Panc1 (cell line): ENCODE results near the gene NRGN. TPM values are rescaled to one million over a fixed set of nuclear protein-coding genes. Genes with fewer than 3 reads are reported as not detected.

Source experiments
- ATAC-seq: fragments of 200-7000 bp; cut with Tn5 transposase; 2 replicates; pipeline ENCODE4 v1.9.1; 2020; ENCODE audit warnings: mild to moderate bottlenecking, moderate library complexity
- BruUV-seq: library from RNA; stranded (reverse); fragments of 400-500 nt; replicated peaks from 2 replicates; lab custom pipeline; 2021; lab: Mats Ljungman, UMichigan
- CTCF ChIA-PET: fragments of 300-600 bp; sonication (Branson Sonifier 250); formaldehyde crosslinking; loops from one replicate; lab custom pipeline; 2022; ENCODE audit warnings: antibody characterized with exemption; lab: Charles Lee
- POLR2A ChIA-PET: fragments of 300-600 bp; sonication (Branson Sonifier 250); formaldehyde crosslinking; loops from one replicate; lab custom pipeline; 2022; ENCODE audit warnings: antibody characterized with exemption; lab: Charles Lee
- DNase-seq: peaks from one replicate; pipeline ENCODE4 v3.0.0-alpha.2; 2010; ENCODE audit warnings: low read depth, low spot score
- H3K27ac ChIP-seq: 2 replicates; pipeline ENCODE4 v1.5.1; 2011; ENCODE audit warnings: mild to moderate bottlenecking, low read length, inconsistent platforms
- H3K27me3 ChIP-seq: fragments of 200-500 bp; sonication (Bioruptor generic); 2 replicates; pipeline ENCODE4 v1.6.0; 2014; ENCODE audit warnings: low read length, inconsistent platforms; ENCODE audit not compliant: control insufficient read depth, insufficient read depth
- H3K36me3 ChIP-seq: fragments of 200-500 bp; sonication (Bioruptor generic); 2 replicates; pipeline ENCODE4 v1.5.1; 2014; ENCODE audit warnings: inconsistent platforms, mild to moderate bottlenecking, low read length, moderate library complexity; ENCODE audit not compliant: control insufficient read depth, insufficient read depth
- H3K4me1 ChIP-seq: 2 replicates; pipeline ENCODE4 v1.5.1; 2011; ENCODE audit warnings: inconsistent platforms, mild to moderate bottlenecking, low read length, moderate library complexity; ENCODE audit not compliant: control insufficient read depth, insufficient read depth
- H3K4me3 ChIP-seq, 2 experiments: 2 replicates each; pipeline ENCODE4 v1.5.1; 2011 to 2012; ENCODE audit warnings: low read depth in 2 of 2, low read length in 2 of 2, mild to moderate bottlenecking in 2 of 2, inconsistent platforms in 1 of 2, moderate library complexity in 1 of 2
- H3K9me3 ChIP-seq: fragments of 200-500 bp; sonication (Bioruptor generic); 2 replicates; pipeline ENCODE4 v1.5.1; 2014; ENCODE audit warnings: low read depth, mild to moderate bottlenecking, inconsistent platforms, low read length, moderate library complexity; ENCODE audit not compliant: control insufficient read depth, insufficient read depth
- POLR2AphosphoS5 ChIP-seq: IDR thresholded peaks from 2 replicates; pipeline ENCODE4 v1.6.1; 2012; ENCODE audit warnings: mild to moderate bottlenecking, low read depth, low read length, moderate library complexity
- SIN3A ChIP-seq: IDR thresholded peaks from 2 replicates; pipeline ENCODE4 v1.6.1; 2012; ENCODE audit warnings: low read depth, mild to moderate bottlenecking, low read length, moderate library complexity, borderline replicate concordance; ENCODE audit not compliant: insufficient read depth
- TCF7L2 ChIP-seq: IDR thresholded peaks from 2 replicates; pipeline ENCODE4 v1.6.1; 2011; ENCODE audit warnings: mild to moderate bottlenecking, low read depth, low read length, inconsistent platforms
- in situ Hi-C: cut with HindIII; loops from 2 replicates; pipeline ENCODE4 v1.10.0; 2016; ENCODE audit warnings: low sequenced_read_pairs, low pct_unique_long_range_greater_than_20kb
- intact Hi-C: fragments of 100-400 bp; cut with micrococcal nuclease; formaldehyde crosslinking; loops from one replicate; pipeline ENCODE4 v1.10.0; 2022; ENCODE audit not compliant: unreplicated experiment
- total RNA-seq: library from RNA; stranded (reverse); gene quantifications from one replicate; pipeline ENCODE4 v1.2.1, GENCODE V29; 2021; ENCODE audit not compliant: unreplicated experiment
- TF ChIP-seq, protein P1 (sequence below), 2 experiments: IDR thresholded peaks; 2 replicates each; pipeline ENCODE4 v1.6.1; 2011 to 2012; ENCODE audit warnings: low read depth in 2 of 2, control low read depth in 1 of 2, low read length in 1 of 2, mild to moderate bottlenecking in 1 of 2, moderate library complexity in 1 of 2; ENCODE audit not compliant: insufficient read depth in 1 of 2
- TF ChIP-seq, protein P2 (sequence below): fragments of 450-650 bp; IDR thresholded peaks from 2 replicates; pipeline ENCODE4 v1.5.1; 2017; ENCODE audit warnings: mild to moderate bottlenecking

NRGN gene
- total RNA-seq, 1 experiment from 2014 or later, result 5.7 TPM

DNA sequence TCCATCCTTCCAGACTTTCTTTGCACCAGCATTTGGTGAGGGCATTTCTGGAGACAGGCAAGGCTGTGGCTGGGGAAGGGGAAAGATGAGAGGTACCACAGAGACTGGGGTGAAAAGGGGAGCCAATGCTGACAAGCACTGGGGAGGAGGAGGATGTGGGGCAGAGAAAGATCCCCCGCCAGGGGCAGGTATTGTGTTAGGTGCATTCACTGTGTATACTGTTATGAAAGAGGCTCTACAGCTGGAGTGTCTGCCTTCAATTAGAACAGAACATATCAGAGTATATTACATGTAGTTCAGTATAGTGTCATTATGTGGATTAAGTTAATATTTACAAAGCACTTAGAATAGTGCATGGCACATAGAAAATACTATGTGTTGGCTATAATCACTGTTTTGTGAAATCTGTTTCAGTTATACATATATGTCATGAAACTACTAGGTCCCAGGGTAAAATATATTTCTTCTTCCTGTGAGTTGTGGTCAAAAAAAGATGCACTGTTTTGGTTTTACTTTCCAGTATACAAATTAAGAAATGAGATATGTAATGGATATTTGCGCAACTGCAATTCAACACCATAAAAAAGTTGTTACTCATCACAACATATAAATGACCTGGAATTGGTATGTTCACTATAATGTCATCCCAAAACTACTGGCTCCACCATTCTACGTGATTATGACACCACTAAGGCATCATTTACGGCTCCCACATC lies 52.0 kb downstream of the NRGN start:
- Histone ChIP-seq H3K27me3 (no peaks in the 10 kb centered on the region), H3K9me3 (no peaks in the 10 kb centered on the region), H3K27ac (no peak overlapping the region), H3K4me1 (peaks cover 10% of the 10 kb centered on the region), H3K4me3 (no peak overlapping the region), H3K36me3 (no peaks in the 10 kb centered on the region)
- intact Hi-C loops, result no loop called here
- BruUV-seq, result no TSS peak
- TF ChIP-seq POLR2AphosphoS5 (no peak), SIN3A (no peak), TCF7L2 (no peak)
- TF ChIP-seq, protein P1, sequence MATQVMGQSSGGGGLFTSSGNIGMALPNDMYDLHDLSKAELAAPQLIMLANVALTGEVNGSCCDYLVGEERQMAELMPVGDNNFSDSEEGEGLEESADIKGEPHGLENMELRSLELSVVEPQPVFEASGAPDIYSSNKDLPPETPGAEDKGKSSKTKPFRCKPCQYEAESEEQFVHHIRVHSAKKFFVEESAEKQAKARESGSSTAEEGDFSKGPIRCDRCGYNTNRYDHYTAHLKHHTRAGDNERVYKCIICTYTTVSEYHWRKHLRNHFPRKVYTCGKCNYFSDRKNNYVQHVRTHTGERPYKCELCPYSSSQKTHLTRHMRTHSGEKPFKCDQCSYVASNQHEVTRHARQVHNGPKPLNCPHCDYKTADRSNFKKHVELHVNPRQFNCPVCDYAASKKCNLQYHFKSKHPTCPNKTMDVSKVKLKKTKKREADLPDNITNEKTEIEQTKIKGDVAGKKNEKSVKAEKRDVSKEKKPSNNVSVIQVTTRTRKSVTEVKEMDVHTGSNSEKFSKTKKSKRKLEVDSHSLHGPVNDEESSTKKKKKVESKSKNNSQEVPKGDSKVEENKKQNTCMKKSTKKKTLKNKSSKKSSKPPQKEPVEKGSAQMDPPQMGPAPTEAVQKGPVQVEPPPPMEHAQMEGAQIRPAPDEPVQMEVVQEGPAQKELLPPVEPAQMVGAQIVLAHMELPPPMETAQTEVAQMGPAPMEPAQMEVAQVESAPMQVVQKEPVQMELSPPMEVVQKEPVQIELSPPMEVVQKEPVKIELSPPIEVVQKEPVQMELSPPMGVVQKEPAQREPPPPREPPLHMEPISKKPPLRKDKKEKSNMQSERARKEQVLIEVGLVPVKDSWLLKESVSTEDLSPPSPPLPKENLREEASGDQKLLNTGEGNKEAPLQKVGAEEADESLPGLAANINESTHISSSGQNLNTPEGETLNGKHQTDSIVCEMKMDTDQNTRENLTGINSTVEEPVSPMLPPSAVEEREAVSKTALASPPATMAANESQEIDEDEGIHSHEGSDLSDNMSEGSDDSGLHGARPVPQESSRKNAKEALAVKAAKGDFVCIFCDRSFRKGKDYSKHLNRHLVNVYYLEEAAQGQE (IDR thresholded peaks at IDR 0.05; ENCODE audit: insufficient read depth in 1 of 2, low read depth in 2 of 2, low read length in 1 of 2), result no peak
- TF ChIP-seq, protein P2, sequence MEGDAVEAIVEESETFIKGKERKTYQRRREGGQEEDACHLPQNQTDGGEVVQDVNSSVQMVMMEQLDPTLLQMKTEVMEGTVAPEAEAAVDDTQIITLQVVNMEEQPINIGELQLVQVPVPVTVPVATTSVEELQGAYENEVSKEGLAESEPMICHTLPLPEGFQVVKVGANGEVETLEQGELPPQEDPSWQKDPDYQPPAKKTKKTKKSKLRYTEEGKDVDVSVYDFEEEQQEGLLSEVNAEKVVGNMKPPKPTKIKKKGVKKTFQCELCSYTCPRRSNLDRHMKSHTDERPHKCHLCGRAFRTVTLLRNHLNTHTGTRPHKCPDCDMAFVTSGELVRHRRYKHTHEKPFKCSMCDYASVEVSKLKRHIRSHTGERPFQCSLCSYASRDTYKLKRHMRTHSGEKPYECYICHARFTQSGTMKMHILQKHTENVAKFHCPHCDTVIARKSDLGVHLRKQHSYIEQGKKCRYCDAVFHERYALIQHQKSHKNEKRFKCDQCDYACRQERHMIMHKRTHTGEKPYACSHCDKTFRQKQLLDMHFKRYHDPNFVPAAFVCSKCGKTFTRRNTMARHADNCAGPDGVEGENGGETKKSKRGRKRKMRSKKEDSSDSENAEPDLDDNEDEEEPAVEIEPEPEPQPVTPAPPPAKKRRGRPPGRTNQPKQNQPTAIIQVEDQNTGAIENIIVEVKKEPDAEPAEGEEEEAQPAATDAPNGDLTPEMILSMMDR, result no peak
- ChIA-PET CTCF (interaction anchor here (1.1 kb wide), 1 partner anchor 28 kb away, joined by 14 read pairs; no protein-coding TSS in a partner anchor), POLR2A (no interaction called here)
- in situ Hi-C loops, result no loop called here
- DNase-seq (no peak), ATAC-seq (no peak)

DNA sequence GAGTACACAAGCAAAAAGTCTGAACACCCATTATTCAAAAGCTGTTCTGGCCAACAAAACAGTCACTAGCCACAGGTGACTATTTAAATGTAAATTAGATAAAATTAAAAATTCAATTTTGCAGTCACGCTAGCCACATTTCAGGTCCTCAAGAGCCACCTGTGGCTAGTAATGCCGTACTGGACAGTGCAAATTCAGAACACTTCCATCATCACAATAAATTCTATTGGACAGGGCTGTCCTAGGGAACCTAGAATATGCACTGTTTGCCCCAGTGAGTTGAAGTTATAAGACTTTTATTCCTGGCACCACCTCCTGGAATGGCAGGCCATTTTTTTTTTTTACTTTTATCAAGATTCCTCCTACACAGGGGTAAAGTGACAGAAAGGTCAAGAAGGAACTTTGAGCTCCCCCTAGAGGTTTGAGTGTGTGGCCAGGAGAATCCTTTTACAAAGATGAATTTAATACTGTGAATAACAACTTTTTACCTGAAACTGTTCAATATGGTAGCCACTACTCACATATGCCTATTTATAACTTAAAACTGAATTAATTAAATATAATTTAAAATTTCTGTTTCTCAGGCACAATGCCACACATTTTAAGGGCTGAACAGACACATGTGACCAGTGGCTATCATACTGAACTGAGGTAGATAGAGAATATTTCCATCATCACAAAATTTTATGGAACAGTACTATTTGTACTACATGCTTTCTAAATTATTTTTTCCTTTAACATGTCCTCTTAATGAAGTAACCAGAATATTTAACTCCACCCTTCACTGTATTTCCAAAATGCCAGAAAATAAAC lies 53.9 kb downstream of the NRGN start:
- DNase-seq (peak; percentile 41), ATAC-seq (peak; percentile 84)
- in situ Hi-C loops (no loop called here), intact Hi-C loops (no loop called here)
- POLR2A ChIA-PET, result no interaction called here
- CTCF ChIA-PET, result interaction anchor here (0.6 to 1.8 kb wide), 15 partner anchors 13 to 630 kb away, joined by 3 to 7 read pairs (median 4); partner anchors contain the start of genes ESAM, SIAE and SPA17
- Histone ChIP-seq H3K4me1 (peaks cover 21% of the 10 kb centered on the region), H3K9me3 (no peaks in the 10 kb centered on the region), H3K36me3 (no peaks in the 10 kb centered on the region), H3K27me3 (no peaks in the 10 kb centered on the region), H3K27ac (no peak overlapping the region), H3K4me3 (no peak overlapping the region)
- TF ChIP-seq, protein P1 (IDR thresholded peaks at IDR 0.05; ENCODE audit: insufficient read depth in 1 of 2, low read depth in 2 of 2, low read length in 1 of 2), result no peak
- TF ChIP-seq TCF7L2, result no peak
- TF ChIP-seq, protein P2, result peak; percentile 88
- BruUV-seq, result no TSS peak
